BLaER1 (cell line): ENCODE measurements around the gene POLR3F.
A peak's percentile ranks its signal among the peaks of the same experiment; 100 is the strongest.
"Not testable (repeated sequence)": the region's sequence is repeated elsewhere in the genome, so short reads cannot be mapped to it uniquely, and the experiment has no call there.

Experiments used
- H3K27ac ChIP-seq: shearing (Covaris generic); formaldehyde crosslinking; 2 replicates; pipeline ENCODE4 v1.8.1; 2022
- H3K27me3 ChIP-seq: shearing (Covaris generic); formaldehyde crosslinking; 2 replicates; pipeline ENCODE4 v1.8.1; 2022
- H3K36me3 ChIP-seq: shearing (Covaris generic); formaldehyde crosslinking; 2 replicates; pipeline ENCODE4 v1.8.1; 2022
- H3K4me1 ChIP-seq: shearing (Covaris generic); formaldehyde crosslinking; 2 replicates; pipeline ENCODE4 v1.8.1; 2022
- H3K4me2 ChIP-seq: shearing (Covaris generic); formaldehyde crosslinking; 2 replicates; pipeline ENCODE4 v1.8.1; 2022
- H3K4me3 ChIP-seq: shearing (Covaris generic); formaldehyde crosslinking; 2 replicates; pipeline ENCODE4 v1.8.1; 2022
- H3K9ac ChIP-seq: shearing (Covaris generic); formaldehyde crosslinking; 2 replicates; pipeline ENCODE4 v1.8.1; 2022
- H3K9me3 ChIP-seq: shearing (Covaris generic); formaldehyde crosslinking; 2 replicates; pipeline ENCODE4 v1.8.1; 2022
- H4K20me1 ChIP-seq: shearing (Covaris generic); formaldehyde crosslinking; 2 replicates; pipeline ENCODE4 v1.8.1; 2022
- Cebpa-rat ChIP-seq: shearing (Covaris generic); IDR thresholded peaks from 2 replicates; pipeline ENCODE4 v1.8.1; 2022

POLR3F gene

GRCh38 chr20:18504479-18505060 is 37.4 kb downstream of the POLR3F start:
- Histone ChIP-seq H3K36me3 (peaks cover 7% of the 10 kb centered on the region; the same call in 1 of the 2 replicates), H3K27ac (no peak overlapping the region), H3K4me1 (peaks cover 18% of the 10 kb centered on the region), H3K4me3 (no peak overlapping the region), H4K20me1 (no peaks in the 10 kb centered on the region), H3K4me2 (no peak overlapping the region), H3K27me3 (no peaks in the 10 kb centered on the region), H3K9me3 (no peaks in the 10 kb centered on the region), H3K9ac (no peak overlapping the region)
- TF ChIP-seq Cebpa-rat = no peak

- H3K4me1 ChIP-seq = peaks cover 18% of the 10 kb centered on the region
- H3K36me3 ChIP-seq = peaks cover 25% of the 10 kb centered on the region
- peak overlapping the region; percentile 86 for H3K4me3 ChIP-seq
- no peaks in the 10 kb centered on the region for H4K20me1 ChIP-seq
- no peaks in the 10 kb centered on the region for H3K27me3 ChIP-seq
- H3K9me3 ChIP-seq = no peaks in the 10 kb centered on the region
- peak overlapping the region; percentile 86 for H3K27ac ChIP-seq
- H3K4me2 ChIP-seq = peak overlapping the region; percentile 80
- no peak for TF ChIP-seq Cebpa-rat
- peak overlapping the region; percentile 84 for H3K9ac ChIP-seq
Observed at GRCh38 chr20:18506744-18507143, 39.6 kb downstream of the POLR3F start.

- Histone ChIP-seq H3K9ac (peak within 1 kb of the TSS; percentile 84), H4K20me1 (no peaks in the 10 kb centered on the region), H3K9me3 (no peaks in the 10 kb centered on the region), H3K4me2 (peak within 1 kb of the TSS; percentile 80), H3K4me3 (peak within 1 kb of the TSS; percentile 86), H3K4me1 (peaks cover 18% of the 10 kb centered on the region), H3K27me3 (no peaks in the 10 kb centered on the region), H3K36me3 (peaks cover 30% of the 10 kb centered on the region), H3K27ac (peak within 1 kb of the TSS; percentile 86)
- no peak for TF ChIP-seq Cebpa-rat
Observed at GRCh38 chr20:18507218-18508191, 40.3 kb downstream of the POLR3F start, which contains the start of gene SEC23B. SEC23B (plus strand) TSS chr20:18507940; CDS start chr20:18510836, 2,896 bp downstream.

- Histone ChIP-seq H3K4me2 (no peak overlapping the region), H3K27me3 (no peaks in the 10 kb centered on the region), H4K20me1 (peaks cover 14% of the 10 kb centered on the region; the same call in 1 of the 2 replicates), H3K36me3 (peaks cover 69% of the 10 kb centered on the region), H3K9ac (no peak overlapping the region), H3K27ac (no peak overlapping the region), H3K9me3 (no peaks in the 10 kb centered on the region), H3K4me1 (peaks cover 17% of the 10 kb centered on the region), H3K4me3 (no peak overlapping the region)
- no peak for TF ChIP-seq Cebpa-rat
Observed at GRCh38 chr20:18511571-18511970, 44.4 kb downstream of the POLR3F start.

- Histone ChIP-seq H3K36me3 (peaks cover 82% of the 10 kb centered on the region), H3K4me3 (no peak overlapping the region), H3K4me1 (peaks cover 10% of the 10 kb centered on the region), H3K4me2 (no peak overlapping the region), H3K27ac (no peak overlapping the region), H4K20me1 (peaks cover 14% of the 10 kb centered on the region; the same call in 1 of the 2 replicates), H3K9me3 (no peaks in the 10 kb centered on the region), H3K9ac (no peak overlapping the region), H3K27me3 (no peaks in the 10 kb centered on the region)
- TF ChIP-seq Cebpa-rat = no peak
Observed at GRCh38 chr20:18513208-18513607, 46.0 kb downstream of the POLR3F start.

- no peaks in the 10 kb centered on the region for H3K9me3 ChIP-seq
- H3K27me3 ChIP-seq = no peaks in the 10 kb centered on the region
- no peak overlapping the region for H3K4me3 ChIP-seq
- H3K4me2 ChIP-seq = no peak overlapping the region
- peaks cover 79% of the 10 kb centered on the region for H3K36me3 ChIP-seq
- TF ChIP-seq Cebpa-rat = no peak
- H4K20me1 ChIP-seq = peaks cover 14% of the 10 kb centered on the region; the same call in 1 of the 2 replicates
- H3K4me1 ChIP-seq = peaks cover under 1% of the 10 kb centered on the region; the same call in 1 of the 2 replicates
- H3K27ac ChIP-seq = no peak overlapping the region
- H3K9ac ChIP-seq = no peak overlapping the region
Observed at GRCh38 chr20:18514127-18514526, 46.9 kb downstream of the POLR3F start.

- Histone ChIP-seq H3K9me3 (no peaks in the 10 kb centered on the region), H3K9ac (no peak overlapping the region), H3K4me1 (no peaks in the 10 kb centered on the region), H3K4me3 (no peak overlapping the region), H3K36me3 (peaks cover 76% of the 10 kb centered on the region), H4K20me1 (peaks cover 14% of the 10 kb centered on the region; the same call in 1 of the 2 replicates), H3K27me3 (no peaks in the 10 kb centered on the region), H3K4me2 (no peak overlapping the region), H3K27ac (no peak overlapping the region)
- TF ChIP-seq Cebpa-rat = no peak
Observed at GRCh38 chr20:18515973-18516372, 48.8 kb downstream of the POLR3F start.

- H3K4me1 ChIP-seq, H3K9ac ChIP-seq, H3K4me2 ChIP-seq, H4K20me1 ChIP-seq, H3K27me3 ChIP-seq, H3K4me3 ChIP-seq, H3K27ac ChIP-seq, H3K9me3 ChIP-seq: not testable (repeated sequence)
- H3K36me3 ChIP-seq = peaks cover 72% of the 10 kb centered on the region
Observed at GRCh38 chr20:18522066-18522465, 54.9 kb downstream of the POLR3F start.

- Histone ChIP-seq H3K9me3 (no peaks in the 10 kb centered on the region), H3K36me3 (peaks cover 74% of the 10 kb centered on the region), H3K4me2 (no peak overlapping the region)
Observed at GRCh38 chr20:18523066-18523465, 55.9 kb downstream of the POLR3F start.

GRCh38 chr20:18524646-18525045 is 57.5 kb downstream of the POLR3F start:
- Histone ChIP-seq H3K4me1 (no peaks in the 10 kb centered on the region), H3K27ac (no peak overlapping the region), H3K36me3 (peaks cover 85% of the 10 kb centered on the region), H3K27me3 (no peaks in the 10 kb centered on the region), H3K4me3 (no peak overlapping the region), H3K9me3 (no peaks in the 10 kb centered on the region), H4K20me1 (0 out of 2 replicates have a peak, but pooled peaks cover 8% of the 10 kb centered on the region), H3K4me2 (no peak overlapping the region), H3K9ac (no peak overlapping the region)
- TF ChIP-seq Cebpa-rat = no peak

More at GRCh38 chr20:18523066-18523465, 55.9 kb downstream of the POLR3F start:
- H3K27ac ChIP-seq = no peak overlapping the region
- H3K27me3 ChIP-seq = no peaks in the 10 kb centered on the region
- no peaks in the 10 kb centered on the region for H3K4me1 ChIP-seq
- no peaks in the 10 kb centered on the region for H4K20me1 ChIP-seq
- no peak for TF ChIP-seq Cebpa-rat
- H3K9ac ChIP-seq = no peak overlapping the region
- no peak overlapping the region for H3K4me3 ChIP-seq

- not testable (repeated sequence) for H3K9me3 ChIP-seq, H3K4me1 ChIP-seq, H4K20me1 ChIP-seq, H3K27me3 ChIP-seq, H3K27ac ChIP-seq, H3K4me3 ChIP-seq, H3K9ac ChIP-seq, H3K4me2 ChIP-seq
- peaks cover 88% of the 10 kb centered on the region for H3K36me3 ChIP-seq
Observed at GRCh38 chr20:18526761-18527160, 59.6 kb downstream of the POLR3F start.
